ENCODE measurements around the gene HAUS1.

Gene HAUS1, protein sequence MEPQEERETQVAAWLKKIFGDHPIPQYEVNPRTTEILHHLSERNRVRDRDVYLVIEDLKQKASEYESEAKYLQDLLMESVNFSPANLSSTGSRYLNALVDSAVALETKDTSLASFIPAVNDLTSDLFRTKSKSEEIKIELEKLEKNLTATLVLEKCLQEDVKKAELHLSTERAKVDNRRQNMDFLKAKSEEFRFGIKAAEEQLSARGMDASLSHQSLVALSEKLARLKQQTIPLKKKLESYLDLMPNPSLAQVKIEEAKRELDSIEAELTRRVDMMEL

DNA sequence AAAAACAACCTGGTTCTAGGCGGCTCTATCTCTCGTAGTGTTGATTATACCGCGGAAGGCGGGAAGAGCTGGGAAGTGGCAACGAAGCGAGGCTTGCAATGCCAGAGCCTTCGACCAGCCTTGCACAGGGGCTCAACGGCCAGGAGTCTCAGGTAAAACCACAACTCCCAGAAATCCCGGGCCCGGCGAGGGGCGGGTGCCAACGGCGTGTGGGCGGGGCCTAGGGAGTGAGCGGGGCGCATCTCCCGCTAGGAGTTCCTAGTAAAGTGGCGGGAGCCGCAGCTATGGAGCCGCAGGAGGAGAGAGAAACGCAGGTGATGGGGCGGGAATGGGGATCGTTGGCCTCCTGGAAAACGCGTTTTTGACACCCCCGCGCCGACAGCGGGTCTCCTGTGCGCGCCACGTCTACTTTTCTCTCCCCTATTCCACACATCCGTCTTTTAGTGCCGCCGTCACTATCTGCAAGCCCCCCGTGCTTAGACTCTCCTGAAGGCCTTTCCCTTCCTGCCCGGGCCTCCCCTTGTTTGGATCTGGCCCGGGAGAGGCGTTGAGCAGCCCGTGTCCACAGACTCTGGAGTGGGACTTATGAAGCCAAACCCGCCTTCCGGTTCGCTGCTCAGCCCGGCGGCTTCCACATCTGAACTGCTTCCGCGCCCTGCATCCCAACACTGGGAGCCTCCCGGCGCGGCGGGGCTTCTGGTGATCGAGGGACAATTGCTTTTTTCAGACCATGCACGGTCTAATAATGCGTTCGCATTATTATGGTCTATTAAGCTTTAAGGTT is at the start of gene HAUS1:
TSS of gene HAUS1 (plus strand) at position 258 of the 784 bp plus-strand sequence. CDS start at position 285, 27 bp downstream.
- DNase-seq (ENCODE audit: low read depth) = peak; percentile 9

GRCh38 chr18:46054956-46055837 is 49.0 kb upstream of the HAUS1 start:
- no peak for DNase-seq (ENCODE audit: low read depth)

- no peak for DNase-seq (ENCODE audit: low read depth)
Measured at GRCh38 chr18:46055838-46056230, 48.4 kb upstream of the HAUS1 start.

GRCh38 chr18:46060359-46060841 is 43.8 kb upstream of the HAUS1 start:
- no peak for DNase-seq (ENCODE audit: low read depth)

DNA sequence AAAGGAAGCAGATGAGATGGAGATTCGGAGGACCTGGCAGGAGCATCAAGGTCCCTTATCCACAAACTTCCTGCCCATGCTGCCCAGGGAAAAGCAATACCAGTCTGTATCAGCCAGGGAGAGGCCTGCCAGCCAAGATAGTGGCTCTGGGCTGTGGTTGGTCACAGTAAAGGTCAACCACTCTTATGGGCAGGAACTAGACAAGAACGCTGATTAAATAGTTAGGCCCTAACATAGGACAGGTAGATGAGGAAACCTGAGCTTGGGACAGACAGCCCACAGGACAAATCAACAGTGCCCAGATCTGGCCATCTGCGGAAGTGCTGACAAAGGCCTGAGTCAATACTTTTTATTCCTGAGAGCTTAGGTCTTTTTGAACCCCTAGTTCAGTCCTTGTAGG is 42.8 kb upstream of the HAUS1 start:
- no peak for DNase-seq (ENCODE audit: low read depth)

- DNase-seq (ENCODE audit: low read depth) = no peak
Measured at GRCh38 chr18:46061796-46062195, 42.4 kb upstream of the HAUS1 start.

- DNase-seq (ENCODE audit: low read depth) = no peak
Measured at GRCh38 chr18:46062781-46063180, 41.4 kb upstream of the HAUS1 start.

DNA sequence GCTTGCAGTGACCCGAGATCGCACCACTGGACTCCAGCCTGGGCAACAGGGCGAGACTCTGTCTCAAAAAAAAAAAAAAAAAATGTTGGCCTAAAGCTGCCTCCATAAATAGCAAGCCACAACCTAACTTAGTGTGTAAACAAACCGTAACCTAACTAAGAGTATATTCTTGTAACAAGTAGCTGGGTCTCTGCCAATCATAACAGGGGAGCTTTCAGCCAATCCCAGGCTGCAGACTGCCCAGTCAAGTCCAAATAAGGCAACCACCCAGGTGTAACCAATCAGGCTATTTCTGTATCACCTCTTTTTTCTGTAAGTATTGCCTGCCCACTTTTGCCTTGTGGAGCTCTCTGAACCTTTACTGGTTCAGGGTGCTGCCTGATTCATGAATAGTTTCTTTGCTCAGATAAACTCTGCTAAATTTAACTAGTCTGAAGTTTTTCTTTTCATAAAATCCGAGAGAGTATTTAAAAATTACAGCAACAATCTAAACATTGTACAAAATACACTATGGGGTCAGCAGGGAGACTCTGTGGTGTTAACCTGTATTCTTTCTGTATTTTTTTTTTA is 36.7 kb upstream of the HAUS1 start:
- DNase-seq (ENCODE audit: low read depth) = no peak

DNA sequence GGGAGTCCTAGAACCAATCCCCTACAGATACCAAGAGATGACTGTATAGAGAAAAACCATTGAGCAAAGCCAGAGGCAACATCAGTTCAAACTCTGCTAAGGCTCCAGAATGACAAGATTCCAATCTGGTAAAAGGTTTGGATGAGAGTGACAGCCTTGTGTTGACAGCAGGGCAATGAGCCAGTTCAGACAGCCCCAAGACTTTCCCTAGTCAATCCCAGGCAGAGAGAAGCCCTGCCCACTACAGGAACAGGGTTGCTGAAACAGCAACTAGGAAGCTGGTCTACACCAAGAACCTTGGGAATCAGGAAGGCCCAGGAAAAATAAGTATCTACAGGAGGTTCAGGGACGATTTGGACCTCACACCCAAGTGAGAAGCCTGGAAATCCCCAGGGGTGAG is 35.4 kb upstream of the HAUS1 start:
- DNase-seq (ENCODE audit: low read depth) = no peak

DNA sequence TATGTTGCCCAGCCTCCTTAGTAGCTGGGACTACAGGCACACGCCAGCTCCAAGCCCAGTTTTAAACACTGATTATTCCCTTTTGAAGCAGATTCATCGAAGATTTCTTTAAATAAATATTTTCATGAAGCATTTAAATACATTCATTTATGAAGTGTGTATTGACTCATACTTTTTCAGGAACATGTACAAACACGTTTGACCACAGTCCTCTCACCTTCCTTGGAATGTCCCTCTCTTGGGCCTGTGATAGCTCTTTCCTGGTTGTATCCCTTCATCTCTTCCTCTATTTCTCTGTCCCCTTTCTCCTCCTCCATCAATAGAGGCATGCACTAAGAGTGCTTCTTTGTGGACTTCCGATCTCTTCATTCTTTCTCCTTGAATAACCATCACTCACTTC is 34.7 kb upstream of the HAUS1 start:
- no peak for DNase-seq (ENCODE audit: low read depth)

- DNase-seq (ENCODE audit: low read depth) = no peak
Measured at GRCh38 chr18:46070232-46070631, 34.0 kb upstream of the HAUS1 start.

DNA sequence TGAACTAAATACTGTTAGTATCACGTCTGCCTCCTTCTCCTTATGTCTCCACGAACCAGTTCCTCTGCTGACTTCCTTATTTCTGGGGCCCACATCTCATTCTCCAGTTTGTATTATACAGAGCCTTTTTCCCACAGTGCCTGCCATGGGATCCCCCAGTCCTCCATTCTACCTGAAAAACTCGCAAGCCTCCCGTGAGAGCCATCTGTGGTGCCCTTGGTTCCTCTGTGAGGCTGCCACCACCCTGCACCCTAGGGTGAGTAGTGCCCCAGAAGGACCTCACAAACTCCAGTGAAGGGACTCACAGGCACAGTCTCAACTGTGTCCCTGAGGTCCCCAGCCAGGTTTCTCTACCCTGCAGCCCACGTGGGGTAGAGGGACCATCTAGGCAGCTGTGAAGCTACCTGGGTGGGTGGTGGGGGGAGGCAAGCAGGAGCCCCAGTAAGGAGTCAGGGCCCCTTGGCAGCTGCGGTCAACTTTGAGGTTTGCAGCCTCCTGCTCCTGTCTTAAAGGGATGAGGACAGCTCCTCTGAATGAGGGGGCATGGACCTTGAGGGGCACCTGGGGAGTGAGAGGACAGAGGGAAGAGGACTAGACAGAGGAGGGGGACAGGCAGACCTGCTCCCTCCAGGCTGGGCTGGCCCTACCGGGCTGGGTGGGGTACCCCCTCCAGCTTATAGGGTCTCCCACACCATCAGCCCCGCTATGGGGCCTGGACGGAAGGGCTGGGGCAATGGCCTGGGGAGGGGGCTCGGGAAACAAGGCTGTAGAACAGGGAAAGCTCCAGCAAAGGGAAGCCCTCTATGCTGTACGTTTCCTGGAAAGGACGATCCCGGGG is 33.2 kb upstream of the HAUS1 start:
- DNase-seq (ENCODE audit: low read depth) = no peak

DNA sequence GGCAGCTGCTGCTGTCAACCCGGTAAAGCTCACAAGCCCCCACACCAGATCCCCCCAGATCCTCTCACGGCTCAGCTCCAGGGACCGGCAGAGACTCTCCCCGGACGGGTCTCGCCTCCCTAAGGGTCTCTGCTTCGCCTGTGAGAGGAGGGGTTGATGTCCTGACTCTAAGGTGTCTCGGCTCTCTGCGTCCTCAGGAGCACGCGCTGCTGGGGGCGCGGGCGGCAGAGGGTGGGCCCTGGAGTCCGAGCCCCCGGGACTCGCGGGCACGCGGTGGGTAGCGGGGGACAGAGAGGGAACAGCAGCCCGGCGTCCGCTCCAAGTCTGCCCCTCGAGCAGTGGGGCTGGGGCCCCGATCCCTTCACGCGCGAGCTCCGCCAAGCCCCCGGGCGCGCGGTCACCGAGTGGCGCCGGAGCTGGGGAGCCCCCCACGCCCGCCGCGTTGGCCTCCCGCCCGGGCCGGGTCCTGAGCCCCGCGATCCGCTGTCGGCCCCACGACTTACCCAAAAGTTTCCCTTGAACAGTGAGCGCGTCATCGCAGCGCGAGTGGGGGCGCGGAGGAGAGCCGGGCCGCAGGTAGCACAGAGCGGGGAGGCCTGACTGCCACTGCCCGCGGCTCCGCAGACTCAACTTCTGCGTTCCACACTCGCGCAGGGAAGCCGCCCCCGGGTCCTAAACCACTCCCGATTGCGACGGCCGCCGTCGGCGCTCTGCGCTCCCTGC is 32.4 kb upstream of the HAUS1 start, which contains the start of gene PSTPIP2:
TSS of gene PSTPIP2 (minus strand) at position 608 of the 723 bp plus-strand sequence. CDS start at position 536, 72 bp downstream.
- DNase-seq (ENCODE audit: low read depth) = no peak

DNA sequence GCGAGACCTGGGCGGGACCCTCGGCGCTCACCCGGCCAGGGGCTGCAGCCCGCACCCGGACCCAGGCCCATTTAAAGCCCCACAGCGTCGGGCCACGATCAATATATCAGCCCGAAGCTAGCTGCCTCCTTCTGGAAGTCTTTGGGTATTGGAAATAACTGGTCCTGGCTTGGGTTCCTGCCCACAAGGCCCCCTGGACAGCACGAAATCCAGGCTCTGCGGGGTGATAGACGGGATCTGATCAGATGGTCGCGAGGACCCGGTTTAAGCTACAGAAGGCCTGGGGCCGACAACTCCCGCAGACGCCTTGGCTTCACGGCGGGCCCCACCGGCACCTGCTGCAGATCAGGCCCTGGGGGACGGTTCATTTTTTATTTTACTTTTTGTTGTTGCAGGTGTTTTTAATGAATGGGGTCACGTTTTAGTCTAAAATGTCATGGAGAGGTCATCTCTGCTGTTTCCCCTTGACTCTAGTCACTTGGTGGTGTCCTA is 31.8 kb upstream of the HAUS1 start:
- no peak for DNase-seq (ENCODE audit: low read depth)

- no peak for DNase-seq (ENCODE audit: low read depth)
Measured at GRCh38 chr18:46072959-46073358, 31.2 kb upstream of the HAUS1 start.

- no peak for DNase-seq (ENCODE audit: low read depth)
Measured at GRCh38 chr18:46073474-46074331, 30.5 kb upstream of the HAUS1 start.

GRCh38 chr18:46079336-46079735 is 24.8 kb upstream of the HAUS1 start:
- no peak for DNase-seq (ENCODE audit: low read depth)

GRCh38 chr18:46080156-46080555 is 24.0 kb upstream of the HAUS1 start:
- DNase-seq (ENCODE audit: low read depth) = no peak

DNA sequence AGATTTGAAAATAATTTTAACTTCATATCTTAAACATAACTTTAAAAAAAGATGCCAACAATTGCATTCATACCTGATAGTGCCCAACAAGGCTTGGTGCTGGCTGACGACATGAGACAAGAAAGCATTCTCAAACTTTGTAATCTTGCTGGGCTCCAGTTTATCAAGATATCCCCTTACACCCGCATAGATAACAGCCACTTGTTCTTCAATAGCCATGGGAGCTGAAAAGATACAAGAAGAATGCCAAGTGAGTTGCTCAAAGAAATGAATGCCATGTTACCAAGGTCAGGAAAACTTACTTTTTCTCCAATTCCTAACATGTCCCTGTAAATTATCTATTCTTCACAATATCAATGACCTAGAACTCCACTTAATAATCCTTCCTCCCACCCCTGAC is 19.8 kb upstream of the HAUS1 start:
- DNase-seq (ENCODE audit: low read depth) = no peak

All from non-pigmented ciliary epithelial cell (primary cell).